RCC 7860 (cell line): ENCODE measurements around the gene GRIN2D.

Source experiments
- DNase-seq: peaks from one replicate; pipeline ENCODE4 v3.0.0-alpha.2; 2015; ENCODE audit warnings: low spot score
- FAIRE-seq: peaks from 2 replicates; lab custom pipeline; 2012; peaks lifted over from hg19 to GRCh38; lab: Jason Lieb, UNC

GRIN2D gene

DNA sequence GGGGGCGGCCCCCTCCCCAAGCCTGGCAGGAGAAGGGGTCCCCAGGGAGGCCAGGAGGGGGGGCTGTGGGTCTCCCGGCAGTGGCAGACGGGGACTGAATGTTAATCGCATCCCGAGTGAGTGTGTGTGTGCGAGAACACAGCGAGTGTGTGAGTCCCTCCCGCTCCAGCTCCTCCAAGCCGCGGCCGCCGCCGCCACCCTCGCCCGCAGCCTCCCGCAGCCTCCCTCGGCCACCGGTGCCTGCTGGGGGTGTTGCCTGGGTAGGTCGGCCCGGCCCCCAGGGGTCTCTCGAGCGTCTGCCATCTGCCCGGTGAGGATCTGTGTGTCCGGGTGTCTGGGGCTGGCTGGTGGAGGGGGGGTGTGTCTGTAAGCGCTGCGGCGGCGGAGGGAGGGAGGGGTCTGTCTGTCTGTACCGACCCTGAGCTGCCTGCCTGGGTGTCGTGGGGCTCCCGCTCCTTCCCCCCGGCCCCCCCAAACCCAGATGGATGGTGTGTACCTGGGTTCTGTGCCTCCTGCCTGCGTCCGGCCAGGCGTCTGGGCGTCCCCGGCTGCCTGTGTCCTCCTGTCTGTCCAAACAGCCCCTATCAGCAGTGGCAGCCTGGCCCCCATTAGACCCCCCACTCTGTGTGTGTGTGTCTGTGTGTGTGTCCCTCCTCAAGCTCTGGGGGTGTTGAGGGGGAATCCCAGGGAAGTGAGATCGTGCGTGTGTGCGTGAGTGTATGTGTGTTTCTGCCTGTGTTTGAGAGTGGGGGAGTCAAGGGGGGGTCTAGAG, at the start of gene GRIN2D:
Gene GRIN2D (plus strand): TSS at position 110 of the 772 bp plus-strand sequence. CDS start 4,725 bp downstream, outside the sequence.
- FAIRE-seq: no peak
- DNase-seq: no peak

DNA sequence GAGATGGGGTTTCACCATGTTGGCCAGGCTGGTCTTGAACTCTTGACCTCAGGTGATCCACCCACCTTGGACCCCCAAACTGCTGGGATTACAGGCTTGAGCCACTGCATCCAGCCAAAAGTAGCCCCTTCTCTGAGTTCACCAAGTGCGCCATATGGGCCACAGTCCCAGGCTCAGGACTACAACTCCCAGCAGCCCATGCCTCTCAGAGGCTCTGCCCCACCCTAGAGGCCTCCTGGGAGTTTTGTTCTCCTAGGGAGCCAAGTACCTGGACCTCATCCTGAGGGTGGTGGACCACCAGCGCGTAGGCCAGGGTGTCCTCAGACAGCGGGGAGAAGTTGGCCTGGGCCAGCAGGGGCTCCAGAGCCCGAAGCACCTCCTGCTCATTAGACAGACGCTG, 48.6 kb upstream of the GRIN2D start:
- DNase-seq (no peak), FAIRE-seq (no peak)

DNA sequence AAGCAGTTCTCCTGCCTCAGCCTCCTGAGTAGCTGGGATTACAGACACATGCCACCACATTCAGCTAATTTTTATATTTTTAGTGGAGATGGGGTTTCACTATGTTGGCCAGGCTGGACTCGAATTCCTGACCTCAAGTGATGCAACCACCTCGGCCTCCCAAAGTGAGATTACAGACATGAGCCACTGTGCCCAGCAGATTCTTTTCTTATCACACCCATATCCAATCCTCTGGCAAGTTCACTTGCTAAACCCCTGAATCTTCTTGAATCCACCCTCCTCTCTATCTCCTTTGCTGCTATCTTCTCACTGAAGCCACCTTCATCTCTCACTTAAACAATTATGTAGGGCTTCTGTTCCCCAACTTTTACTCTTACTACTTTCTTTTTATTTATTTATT, 47.3 kb upstream of the GRIN2D start:
- DNase-seq (no peak), FAIRE-seq (no peak)

DNA sequence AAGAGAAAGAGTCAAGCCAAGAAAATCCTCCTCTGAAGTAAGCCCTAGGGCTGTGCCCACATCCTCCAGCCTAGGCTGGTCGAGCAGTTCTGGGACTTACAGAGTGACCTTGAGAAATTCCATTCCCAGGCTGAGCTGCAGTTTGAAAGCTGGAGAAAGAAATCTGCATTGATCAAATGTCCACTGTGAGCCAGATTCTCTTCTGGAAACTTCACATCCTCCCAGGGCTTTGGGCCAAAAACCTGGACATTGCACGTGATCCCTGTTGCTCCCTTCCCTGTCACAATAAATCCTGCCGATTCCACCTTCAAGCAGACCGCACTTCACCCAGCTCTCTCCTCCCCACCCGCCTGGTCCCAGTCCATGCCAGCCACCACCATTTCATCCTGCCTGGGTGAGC, 45.4 kb upstream of the GRIN2D start:
- FAIRE-seq: no peak
- no peak for DNase-seq

DNA sequence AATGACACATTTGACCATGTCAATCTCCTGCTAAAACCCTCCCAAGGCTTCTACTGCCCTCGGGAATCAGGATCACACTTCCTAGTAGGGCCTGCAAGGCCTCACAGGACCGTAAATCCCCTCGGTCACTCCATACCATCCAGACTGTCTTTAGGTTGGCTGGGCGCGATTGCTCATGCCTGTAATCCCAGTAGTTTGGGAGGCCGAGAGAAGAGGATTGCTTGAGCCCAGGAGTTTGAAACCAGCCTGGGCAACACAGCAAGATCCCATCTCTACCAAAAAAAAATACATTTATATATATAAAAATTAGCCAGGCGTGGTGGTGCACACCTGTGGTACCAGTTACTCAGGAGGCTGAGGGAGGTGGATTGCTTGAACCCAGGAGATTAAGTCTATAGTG, 44.7 kb upstream of the GRIN2D start:
- DNase-seq (no peak), FAIRE-seq (no peak)

DNA sequence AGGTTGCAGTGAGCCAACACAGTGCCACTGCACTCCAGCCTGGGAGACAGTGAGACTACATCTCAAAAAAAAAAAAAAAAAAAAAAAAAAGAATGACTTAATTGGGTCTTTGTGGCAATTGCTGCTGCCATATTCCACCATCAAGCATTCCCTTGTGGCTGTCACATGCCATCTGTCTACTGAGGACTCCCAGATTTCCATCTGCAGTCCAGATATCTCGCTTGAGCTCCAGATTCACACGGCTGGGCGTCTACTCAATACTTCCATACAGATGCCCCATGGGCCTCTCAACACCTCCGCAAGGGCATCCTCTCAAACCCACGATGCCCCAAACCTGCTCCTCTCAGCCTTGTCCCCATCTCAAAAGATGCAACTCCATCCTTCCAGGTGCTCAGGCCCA, 42.6 kb upstream of the GRIN2D start:
- FAIRE-seq: no peak
- no peak for DNase-seq

DNA sequence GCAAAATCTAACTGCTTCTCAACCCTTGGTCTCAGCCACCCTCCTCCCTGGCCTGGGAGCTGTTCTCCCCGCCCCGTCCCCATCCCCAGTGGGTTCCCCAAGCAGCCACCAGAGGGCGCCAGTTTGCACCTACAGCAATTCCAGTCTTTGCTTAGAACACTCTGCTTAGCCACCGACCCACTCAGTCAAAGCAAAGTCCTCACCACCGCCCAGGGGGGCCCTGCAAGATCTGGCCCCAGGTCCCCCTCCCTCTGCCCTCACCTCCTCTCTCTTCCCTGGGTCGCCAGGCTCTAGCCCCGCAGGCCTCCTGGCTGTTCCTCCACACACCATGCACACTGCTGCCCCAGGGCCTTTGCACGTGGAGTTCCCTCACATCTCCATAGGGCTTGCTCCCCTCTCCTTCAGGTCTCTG, 42.1 kb upstream of the GRIN2D start:
- FAIRE-seq (no peak), DNase-seq (peak; percentile 8)

DNA sequence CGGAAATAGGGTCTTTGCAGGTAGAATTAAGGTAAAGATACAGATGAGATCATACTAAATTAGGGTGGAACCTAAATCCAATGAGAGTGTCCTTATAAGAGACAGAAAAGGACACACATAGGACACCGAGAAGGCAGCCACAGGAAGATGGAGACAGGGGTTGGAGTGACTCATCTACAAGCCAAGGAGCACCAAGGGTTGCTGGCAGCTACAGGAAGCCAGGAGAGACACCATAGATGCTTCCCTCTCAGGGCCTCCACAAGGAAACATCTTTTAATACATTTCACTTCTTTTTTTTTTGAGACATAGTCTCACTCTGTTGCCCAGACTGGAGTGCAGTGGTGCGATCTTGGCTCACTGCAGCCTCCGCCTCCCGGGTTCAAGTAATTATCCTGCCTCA, 39.8 kb upstream of the GRIN2D start:
- FAIRE-seq (no peak), DNase-seq (peak; percentile 12)

DNA sequence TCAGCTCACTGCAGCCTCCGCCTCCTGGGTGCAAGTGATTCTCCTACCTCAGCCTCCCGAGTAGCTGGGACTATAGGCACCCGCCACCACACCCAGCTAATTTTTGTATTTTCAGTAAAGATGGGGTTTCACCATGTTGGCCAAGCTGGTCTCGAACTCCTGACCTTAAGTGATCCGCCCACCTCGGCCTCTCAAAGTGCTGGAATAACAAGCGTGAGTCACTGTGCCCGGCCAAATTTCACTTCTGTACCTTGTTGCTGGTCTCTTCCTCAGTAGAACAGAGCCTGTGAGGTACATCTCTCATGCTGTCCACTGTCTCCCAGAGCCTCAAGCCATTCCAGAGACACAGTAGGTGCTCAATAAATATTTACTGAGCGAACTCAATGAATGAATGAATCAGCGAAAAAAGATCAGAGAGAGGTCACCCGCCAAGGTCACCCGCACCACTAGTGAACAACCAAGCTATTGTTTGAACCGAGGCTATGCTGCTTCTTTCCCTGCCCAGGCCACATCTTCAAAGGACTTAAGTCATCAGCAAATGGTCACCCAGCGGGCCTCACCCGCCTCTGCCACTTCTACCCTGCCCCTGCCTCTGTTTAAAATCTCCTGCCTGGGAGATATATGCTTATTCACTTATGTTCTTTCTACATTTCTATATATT, 39.0 kb upstream of the GRIN2D start:
- DNase-seq: no peak

DNA sequence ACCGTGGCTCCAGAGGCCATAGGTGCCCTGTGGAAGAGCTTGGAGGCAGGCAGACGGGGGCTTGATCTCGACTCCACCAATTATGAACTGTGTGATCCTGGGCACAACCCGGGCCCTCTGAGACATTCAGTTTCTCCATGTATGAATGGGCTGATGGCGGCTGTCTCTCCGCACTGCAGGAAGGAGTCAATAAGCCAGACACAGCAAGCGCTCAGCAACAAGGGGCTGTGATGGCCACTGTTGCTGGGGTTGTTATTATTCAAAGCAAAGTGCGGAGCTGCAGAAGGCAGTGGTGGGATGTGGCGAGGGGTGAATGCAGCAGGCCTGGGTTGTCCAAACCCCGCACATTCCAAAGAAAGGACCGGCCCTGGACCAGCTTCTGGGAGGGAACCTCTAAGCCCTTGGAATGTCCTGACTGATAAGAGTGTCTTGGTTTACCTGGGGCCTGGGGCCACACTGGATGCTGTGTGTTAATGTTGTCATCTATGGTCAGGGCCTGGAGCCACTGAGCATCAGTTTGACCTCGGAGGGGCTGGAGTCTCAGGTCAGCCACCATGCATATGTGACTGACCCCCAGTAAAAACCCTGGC, 38.0 kb upstream of the GRIN2D start:
- FAIRE-seq: no peak
- DNase-seq: no peak

More for the DNA sequence above, 39.0 kb upstream of the GRIN2D start:
- FAIRE-seq: no peak

DNA sequence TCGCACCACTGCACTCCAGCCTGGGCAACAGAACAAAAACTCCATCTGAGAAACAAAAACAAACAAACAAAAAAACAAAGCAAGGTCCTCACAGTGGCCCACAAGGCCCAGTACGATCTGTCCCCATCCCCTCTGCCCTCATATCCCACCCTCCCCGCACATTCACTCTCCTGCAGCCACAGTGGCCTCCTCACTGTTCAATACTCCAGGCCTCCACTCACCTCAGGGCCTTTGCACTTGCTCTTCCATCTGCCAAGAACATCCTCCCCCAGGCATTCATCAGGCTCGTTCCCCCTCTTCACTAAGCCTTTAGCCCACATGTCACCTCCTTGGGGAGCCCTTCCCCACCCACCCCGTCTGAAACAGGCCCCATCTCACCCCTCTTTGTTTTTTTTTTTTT, 34.3 kb upstream of the GRIN2D start:
- no peak for DNase-seq

DNA sequence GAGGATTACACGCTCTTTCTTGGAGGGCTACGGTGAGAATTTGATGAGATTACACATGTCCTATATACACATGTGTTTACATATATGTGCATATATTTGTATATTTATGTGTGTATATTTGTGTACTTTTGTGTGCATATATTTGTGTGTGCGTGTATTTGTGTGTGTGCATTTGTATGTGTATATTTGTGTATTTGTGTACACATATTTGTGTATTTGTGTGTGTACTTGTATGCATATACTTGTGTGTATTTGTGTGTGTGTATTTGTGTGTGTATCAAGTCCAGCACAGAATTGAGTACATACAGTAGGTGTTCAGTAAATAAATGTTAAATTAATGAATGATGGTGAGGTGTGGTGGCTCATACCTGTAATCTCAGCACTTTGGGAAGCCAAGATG, 31.6 kb upstream of the GRIN2D start:
- no peak for FAIRE-seq
- no peak for DNase-seq

More for the DNA sequence above, 34.3 kb upstream of the GRIN2D start:
- FAIRE-seq: no peak

DNA sequence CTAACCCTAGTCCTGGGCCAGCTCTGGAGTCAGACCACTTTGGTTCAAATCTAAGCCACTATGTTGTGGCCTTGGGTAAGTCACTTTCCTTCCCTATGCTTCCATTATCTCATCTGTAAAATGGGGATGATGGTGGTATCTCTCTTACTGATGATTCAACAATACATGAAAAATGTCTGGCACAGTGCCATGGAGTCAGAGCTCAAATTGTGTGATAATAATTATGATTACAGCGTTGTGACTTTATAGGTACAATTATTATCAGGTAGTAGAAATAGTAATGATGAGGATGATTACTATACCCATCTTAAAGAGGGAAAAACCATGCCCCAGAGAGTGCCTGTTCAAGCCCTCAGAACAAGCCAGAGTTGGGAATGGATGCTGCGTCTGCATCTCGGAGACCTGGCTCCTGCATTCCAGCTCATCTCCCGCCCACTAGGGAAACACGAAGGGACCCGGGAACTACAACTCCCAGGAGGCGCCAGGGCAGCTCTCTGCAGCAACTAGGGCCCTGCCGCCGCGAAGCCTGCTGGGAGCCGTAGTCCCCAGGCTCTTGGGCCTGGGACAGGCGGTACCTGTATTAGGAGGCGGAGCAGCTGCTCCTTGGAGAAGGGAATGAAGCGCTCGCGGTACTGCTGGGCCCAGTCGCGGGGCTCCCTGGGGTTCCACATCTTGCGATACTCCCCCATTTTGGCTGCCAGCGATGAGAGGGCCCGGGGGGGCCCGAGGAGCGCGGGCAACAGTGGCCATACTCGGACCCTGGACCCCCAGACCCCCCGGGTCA, 30.6 kb upstream of the GRIN2D start:
- DNase-seq (peak; percentile 90), FAIRE-seq (peak; percentile 53)

DNA sequence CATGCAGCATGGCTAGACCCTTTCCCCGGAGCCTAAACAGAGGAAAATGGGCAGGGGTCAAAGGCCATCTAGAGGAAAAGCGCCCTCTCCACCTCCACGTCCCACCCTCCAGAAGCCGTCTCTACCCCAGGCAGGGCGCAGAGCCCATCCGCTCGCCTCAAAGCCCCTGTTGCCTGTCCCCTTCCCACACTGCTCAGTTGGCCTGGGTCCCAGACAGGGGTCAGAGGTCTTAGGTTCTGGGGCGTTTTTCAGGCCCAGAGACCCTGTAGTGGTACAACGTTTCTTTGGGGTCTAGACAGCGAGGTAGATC, 30.0 kb upstream of the GRIN2D start:
- no peak for DNase-seq
- no peak for FAIRE-seq

DNA sequence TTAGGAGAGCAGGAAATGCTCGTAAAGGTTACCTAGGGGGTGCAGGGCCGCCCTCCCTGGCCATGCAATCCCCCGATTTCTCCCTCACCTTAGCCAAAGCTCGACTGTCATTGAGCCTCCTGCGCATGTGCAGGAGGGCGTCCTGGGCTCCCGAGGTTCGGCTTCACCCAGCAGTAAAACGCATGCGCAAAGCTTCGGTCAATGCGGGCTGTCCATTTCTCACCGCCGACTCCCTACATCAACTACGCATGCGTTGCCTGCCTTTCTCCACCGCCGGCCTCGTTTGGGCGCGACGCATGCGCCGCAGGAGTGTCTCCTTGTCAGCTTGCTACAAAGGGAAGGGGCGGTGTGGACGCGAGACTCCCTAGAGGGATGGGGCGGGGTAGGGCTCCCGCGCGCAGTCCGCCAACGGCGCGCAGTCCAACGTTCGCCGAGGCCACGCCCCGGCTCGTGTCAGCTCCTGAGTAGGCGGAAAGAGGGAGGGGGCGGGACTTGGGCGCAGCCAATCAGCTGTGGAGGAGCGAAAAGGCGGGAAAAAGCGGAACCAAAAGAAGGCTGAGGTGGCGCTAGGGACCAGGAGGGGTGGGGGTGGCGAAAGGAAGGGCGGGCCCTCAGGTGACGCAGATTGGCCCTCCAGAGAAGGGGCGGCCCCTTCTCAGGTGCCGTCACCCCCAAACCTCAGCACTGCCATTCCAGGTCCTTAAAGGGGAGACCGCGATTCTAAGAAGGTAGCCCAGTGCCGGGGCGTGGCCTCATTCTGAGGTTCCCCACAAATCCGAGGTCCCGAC, 29.5 kb upstream of the GRIN2D start, which contains the start of the genes SYNGR4 and TMEM143:
Gene SYNGR4 (plus strand): TSS at position 558 of the 788 bp plus-strand sequence. CDS start 1,476 bp downstream, outside the sequence.
Gene TMEM143 (minus strand): TSS at position 131 of the 788 bp plus-strand sequence. CDS start 20 bp downstream, at position 111.
- FAIRE-seq (peak; percentile 66), DNase-seq (peak; percentile 97)

DNA sequence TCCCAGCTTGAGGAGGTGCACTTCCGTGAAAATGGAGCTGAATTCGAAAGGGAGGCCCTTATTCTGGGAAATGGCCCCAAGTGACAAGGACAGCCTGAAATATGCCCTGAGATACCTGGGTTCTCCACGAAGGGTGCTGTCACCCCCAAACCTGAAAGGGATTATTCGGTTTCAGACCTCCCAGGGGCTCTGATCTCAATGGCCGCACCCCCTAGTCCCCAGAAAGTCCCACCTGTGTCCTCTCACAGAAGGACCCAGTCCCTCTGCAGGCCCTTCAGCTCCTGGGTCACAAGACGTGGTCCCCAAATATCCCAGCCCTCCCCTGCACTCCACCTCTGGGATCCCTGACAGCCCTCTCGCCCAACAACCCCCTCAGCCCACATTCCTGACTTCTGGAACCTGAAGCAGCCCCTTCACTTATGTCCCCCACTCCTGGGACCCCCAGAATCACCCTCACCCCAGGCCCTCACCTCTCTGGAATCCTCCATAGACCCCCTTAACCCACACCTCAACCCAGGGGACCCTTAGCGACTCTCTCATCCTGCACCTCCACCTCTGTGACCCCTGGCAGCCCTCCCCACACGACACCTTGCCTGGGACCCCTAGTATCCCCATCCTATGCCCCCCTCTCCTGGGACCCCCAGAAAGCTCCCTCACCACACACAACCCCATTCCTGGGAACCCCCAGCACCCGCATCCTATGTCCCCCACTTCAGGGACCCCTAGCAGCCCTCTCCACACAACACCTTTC, 28.7 kb upstream of the GRIN2D start:
- no peak for FAIRE-seq

DNA sequence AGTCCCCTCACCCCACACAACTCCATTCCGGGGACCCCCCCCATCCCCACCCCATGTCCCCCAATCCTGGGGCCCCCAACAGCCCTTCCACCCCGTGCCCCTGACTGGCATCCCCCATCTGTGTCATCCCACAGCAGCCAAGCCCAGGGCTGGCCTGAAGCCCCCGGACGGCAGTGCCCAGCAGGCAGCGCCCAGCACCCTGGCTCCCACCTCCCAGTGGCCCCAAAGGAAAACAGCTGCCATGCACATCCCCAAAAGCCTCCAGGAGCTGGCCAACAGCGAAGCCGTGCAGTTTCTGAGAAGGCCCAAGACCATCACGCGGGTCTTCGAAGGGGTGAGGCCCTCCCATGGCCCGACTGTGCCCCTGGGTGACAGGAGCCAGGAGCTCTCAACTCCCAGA, 27.9 kb upstream of the GRIN2D start:
- DNase-seq (no peak), FAIRE-seq (no peak)

More for the DNA sequence above, 28.7 kb upstream of the GRIN2D start:
- no peak for DNase-seq

DNA sequence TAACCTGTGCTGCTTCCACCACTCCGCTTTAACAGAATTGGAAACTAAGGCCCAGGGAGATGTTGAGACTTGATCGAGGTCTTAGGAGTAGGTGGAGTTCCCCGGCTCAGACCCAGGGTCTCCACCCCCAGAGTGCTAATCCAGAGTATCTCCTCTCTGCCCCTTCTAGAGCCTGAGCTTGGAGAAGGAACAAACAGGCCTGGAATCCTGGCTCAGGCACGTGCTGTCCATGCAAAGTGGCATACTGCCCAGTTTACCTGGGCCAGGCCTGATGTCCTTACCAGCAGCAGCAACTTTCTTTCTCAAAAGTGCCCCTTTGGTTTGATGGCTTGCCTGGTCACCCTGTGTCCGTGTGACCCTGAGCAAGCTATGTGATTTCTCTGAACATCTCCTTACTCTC, 25.6 kb upstream of the GRIN2D start:
- FAIRE-seq: no peak
- no peak for DNase-seq

DNA sequence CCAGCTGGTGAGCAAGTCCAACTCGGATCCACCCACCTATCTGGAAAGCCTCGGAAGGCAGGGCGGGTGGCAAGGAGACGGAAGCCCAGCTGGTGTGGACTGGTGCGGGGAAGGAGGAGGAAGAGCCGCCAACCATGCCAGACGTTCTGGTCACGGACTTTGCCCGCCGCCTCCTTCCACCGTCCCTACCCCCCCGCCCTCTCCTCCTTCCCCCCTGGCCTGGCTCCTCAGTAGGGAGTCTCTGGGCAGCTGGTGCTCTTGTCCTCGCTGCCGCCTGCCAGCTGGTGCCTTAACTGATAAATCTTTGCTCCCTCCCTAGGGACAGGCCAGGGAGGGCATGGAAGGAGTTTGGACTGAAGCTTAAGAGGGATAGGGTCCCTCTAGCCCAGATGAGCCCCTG, 24.5 kb upstream of the GRIN2D start:
- DNase-seq: no peak
- no peak for FAIRE-seq

DNA sequence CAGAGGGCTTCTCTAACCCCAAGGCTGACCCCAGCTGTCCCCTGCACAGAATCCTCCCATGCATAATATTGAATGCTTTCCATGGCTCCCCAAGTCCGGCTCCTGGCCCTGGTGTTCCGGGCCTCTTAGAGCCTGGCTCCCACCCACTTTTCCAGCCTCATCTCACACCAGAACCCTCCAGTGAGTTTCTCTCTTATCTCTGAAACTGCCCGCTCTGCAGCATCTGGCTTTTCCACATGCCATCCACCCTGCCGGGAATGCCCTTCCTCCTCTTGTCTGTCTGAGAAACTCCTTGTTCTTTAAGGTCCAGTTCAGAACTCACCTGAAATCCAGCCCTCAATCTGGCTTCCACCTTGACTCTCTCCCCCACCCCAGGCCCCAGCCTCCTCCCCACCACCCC, 22.5 kb upstream of the GRIN2D start:
- DNase-seq: no peak
- FAIRE-seq: no peak
